Neural crest cell (in vitro differentiated cells): ENCODE results near the gene DIPK1A. TPM values are rescaled to one million over a fixed set of nuclear protein-coding genes. Genes with fewer than 3 reads are reported as not detected.

Experiments used
- DNase-seq: peaks from one replicate; pipeline ENCODE4 v3.0.0; 2021; ENCODE audit warnings: low read depth, mixed read lengths, low spot score
- H3K27ac Mint-ChIP-seq: one replicate; pipeline ENCODE4 v1.8.0; 2021; ENCODE audit warnings: mild to moderate bottlenecking, mixed read lengths; ENCODE audit not compliant: unreplicated experiment
- H3K27me3 Mint-ChIP-seq: 2 replicates; pipeline ENCODE4 v1.8.0; 2021; ENCODE audit warnings: low read depth, mild to moderate bottlenecking, mixed read lengths
- H3K36me3 Mint-ChIP-seq: 2 replicates; pipeline ENCODE4 v1.8.0; 2021; ENCODE audit warnings: low read depth, mild to moderate bottlenecking, mixed read lengths
- H3K4me1 Mint-ChIP-seq: 2 replicates; pipeline ENCODE4 v1.8.0; 2021; ENCODE audit warnings: mixed read lengths
- H3K4me3 Mint-ChIP-seq: one replicate; pipeline ENCODE4 v1.8.0; 2021; ENCODE audit warnings: mild to moderate bottlenecking, mixed read lengths
- H3K9me3 Mint-ChIP-seq: 2 replicates; pipeline ENCODE4 v1.8.0; 2021; ENCODE audit warnings: mixed read lengths
- long read RNA-seq: library from polyadenylated mRNA; unstranded; transcript quantifications from one replicate; pipeline ENCODE4 v2.0.0, GENCODE V29; 2020
- total RNA-seq: library from RNA; stranded (reverse); gene quantifications from 2 replicates; pipeline ENCODE4 v1.2.1, GENCODE V29; 2021
- TF ChIP-seq, protein P1 (sequence below): fragments of 200-600 bp; sonication (generic); conservative IDR thresholded peaks from 2 replicates; pipeline ENCODE4 v1.5.0; 2021; ENCODE audit warnings: antibody characterized with exemption, mild to moderate bottlenecking

DIPK1A gene
- total RNA-seq, result 2.0 and 2.3 TPM in 2 replicates
- long read RNA-seq, partial matches to known transcripts, result 0 of 12 reads
- long read RNA-seq, other reads (novel, unspliced or antisense), result 10 of 12 reads

DNA sequence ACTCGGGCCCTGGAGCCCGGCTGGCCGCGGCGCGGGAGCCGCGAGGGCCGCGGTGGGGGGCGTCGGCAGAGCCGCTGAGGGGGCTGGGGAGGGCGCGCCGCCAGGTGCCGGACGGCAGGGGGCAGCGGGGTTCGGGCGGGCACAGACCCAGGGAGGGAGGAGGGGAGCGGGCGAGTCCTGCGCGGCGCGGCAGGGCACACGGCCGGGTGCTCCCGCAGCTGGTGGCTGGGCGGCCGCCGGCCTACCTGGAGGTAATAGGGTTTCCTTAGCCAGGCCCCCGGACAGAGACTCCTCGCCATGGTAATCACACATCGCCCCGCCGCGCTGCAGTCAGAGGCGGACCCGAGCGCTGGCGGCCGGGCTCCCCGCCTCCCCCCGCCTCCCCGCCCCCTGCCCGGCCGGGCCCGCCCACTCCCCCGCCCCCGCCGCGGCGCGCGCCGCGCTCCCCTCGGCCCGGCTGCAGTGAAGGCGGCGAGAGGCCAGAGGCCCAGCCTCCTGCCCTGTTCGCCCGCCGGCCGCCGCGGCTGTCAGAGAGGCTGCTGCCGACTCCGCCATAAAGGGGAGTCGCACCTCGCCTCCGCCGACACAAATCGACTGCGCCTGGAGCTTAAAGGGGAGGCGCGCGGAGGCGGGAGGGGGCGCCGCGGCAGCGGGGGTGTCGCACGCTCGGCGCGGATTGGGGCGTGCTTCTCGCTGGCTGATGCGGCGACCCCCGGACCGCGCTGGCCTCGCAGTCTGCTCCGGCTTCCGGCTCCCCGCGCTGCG, at the start of gene DIPK1A:
DIPK1A (minus strand) TSS at position 332 of the 765 bp plus-strand sequence; CDS start at position 299, 33 bp downstream.
- Mint-ChIP-seq H3K27ac (peak within 1 kb of the TSS; percentile 54), H3K27me3 (peaks cover 21% of the 10 kb centered on the region), H3K4me1 (peaks cover 7% of the 10 kb centered on the region), H3K36me3 (no peaks in the 10 kb centered on the region), H3K9me3 (no peaks in the 10 kb centered on the region), H3K4me3 (peak within 1 kb of the TSS; percentile 91)
- peak; percentile 69 for DNase-seq
- TF ChIP-seq, protein P1, sequence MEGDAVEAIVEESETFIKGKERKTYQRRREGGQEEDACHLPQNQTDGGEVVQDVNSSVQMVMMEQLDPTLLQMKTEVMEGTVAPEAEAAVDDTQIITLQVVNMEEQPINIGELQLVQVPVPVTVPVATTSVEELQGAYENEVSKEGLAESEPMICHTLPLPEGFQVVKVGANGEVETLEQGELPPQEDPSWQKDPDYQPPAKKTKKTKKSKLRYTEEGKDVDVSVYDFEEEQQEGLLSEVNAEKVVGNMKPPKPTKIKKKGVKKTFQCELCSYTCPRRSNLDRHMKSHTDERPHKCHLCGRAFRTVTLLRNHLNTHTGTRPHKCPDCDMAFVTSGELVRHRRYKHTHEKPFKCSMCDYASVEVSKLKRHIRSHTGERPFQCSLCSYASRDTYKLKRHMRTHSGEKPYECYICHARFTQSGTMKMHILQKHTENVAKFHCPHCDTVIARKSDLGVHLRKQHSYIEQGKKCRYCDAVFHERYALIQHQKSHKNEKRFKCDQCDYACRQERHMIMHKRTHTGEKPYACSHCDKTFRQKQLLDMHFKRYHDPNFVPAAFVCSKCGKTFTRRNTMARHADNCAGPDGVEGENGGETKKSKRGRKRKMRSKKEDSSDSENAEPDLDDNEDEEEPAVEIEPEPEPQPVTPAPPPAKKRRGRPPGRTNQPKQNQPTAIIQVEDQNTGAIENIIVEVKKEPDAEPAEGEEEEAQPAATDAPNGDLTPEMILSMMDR, result peak; percentile 52

DNA sequence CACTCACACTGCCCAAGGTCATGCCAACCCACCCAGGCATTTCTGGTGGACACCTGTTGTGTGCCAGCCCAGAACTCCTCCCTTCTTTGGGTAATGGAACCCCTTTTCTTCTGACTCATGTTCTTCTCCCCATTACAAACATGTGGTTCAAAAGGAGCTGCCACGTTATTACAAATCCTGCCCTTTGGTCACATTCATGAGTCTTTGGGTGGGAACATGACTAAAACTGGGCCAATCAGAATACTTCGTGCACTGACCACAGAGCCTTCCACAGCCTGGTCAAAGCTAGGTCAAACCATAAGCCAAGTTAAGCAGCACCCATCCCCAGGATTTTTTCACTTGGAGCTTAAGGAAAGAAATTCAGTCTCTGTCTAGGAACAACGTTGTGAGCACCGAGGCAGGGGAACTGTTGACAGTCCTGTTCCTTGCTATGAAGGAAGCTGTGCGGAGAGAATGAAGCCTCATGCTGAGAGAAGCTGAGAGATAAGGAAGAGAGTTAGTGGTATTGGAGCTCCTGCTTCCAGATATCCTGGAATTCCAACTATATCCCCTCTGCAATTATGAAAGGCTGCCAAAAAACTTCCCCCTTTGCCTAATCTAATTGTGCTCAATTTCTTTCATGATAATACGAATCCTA, 46.8 kb upstream of the DIPK1A start:
- H3K4me3 Mint-ChIP-seq, result no peak overlapping the region
- DNase-seq, result no peak
- H3K9me3 Mint-ChIP-seq, result no peaks in the 10 kb centered on the region
- TF ChIP-seq, protein P1, result no peak
- H3K27ac Mint-ChIP-seq, result no peak overlapping the region
- no peaks in the 10 kb centered on the region for H3K36me3 Mint-ChIP-seq
- H3K4me1 Mint-ChIP-seq, result no peaks in the 10 kb centered on the region
- peaks cover 10% of the 10 kb centered on the region for H3K27me3 Mint-ChIP-seq

GRCh38 chr1:93005252-93005598, 44.0 kb upstream of the DIPK1A start:
- no peak overlapping the region for H3K27ac Mint-ChIP-seq
- H3K4me1 Mint-ChIP-seq, result no peaks in the 10 kb centered on the region
- DNase-seq, result no peak
- no peak overlapping the region for H3K4me3 Mint-ChIP-seq
- H3K27me3 Mint-ChIP-seq, result peaks cover 16% of the 10 kb centered on the region
- TF ChIP-seq, protein P1, result no peak
- no peaks in the 10 kb centered on the region for H3K9me3 Mint-ChIP-seq
- no peaks in the 10 kb centered on the region for H3K36me3 Mint-ChIP-seq

- TF ChIP-seq, protein P1, result no peak
- H3K27ac Mint-ChIP-seq, result no peak overlapping the region
- peaks cover 16% of the 10 kb centered on the region for H3K27me3 Mint-ChIP-seq
- no peak overlapping the region for H3K4me3 Mint-ChIP-seq
- no peaks in the 10 kb centered on the region for H3K9me3 Mint-ChIP-seq
- no peaks in the 10 kb centered on the region for H3K4me1 Mint-ChIP-seq
- DNase-seq, result no peak
- H3K36me3 Mint-ChIP-seq, result no peaks in the 10 kb centered on the region
Observed at GRCh38 chr1:93004566-93005251, 43.4 kb upstream of the DIPK1A start.

DNA sequence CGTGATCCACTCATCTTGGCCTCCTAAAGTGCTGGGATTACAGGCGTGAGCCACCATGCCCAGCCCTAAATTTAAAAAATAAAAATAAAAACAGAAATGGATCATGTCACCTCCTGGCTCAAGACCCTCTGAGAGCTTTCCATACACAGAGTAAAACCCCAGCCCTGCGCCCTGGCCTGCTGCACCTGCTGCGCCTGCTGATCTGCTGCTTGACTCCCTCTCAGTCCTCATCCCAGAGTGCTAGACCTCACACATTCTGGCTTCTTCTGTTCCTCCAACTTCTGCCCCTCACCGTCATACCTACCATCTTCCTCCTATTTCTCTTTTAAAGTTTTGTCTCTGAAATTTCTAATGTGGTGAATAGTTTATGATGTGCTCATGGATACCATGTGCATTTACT, 42.7 kb upstream of the DIPK1A start:
- DNase-seq, result no peak
- Mint-ChIP-seq H3K4me3 (no peak overlapping the region), H3K4me1 (no peaks in the 10 kb centered on the region), H3K36me3 (no peaks in the 10 kb centered on the region), H3K27ac (no peak overlapping the region), H3K27me3 (peaks cover 16% of the 10 kb centered on the region), H3K9me3 (no peaks in the 10 kb centered on the region)
- TF ChIP-seq, protein P1, result no peak
